Muscle of back (tissue), 11 donors: ENCODE measurements around the gene RIMBP2. TPM values are rescaled to one million over a fixed set of nuclear protein-coding genes. Genes with fewer than 3 reads are reported as not detected.
A peak's percentile ranks its signal among the peaks of the same experiment; 100 is the strongest.

Source experiments
- DNase-seq, 3 donors: peaks; one replicate each; pipeline versions ENCODE4 v3.0.0 to v3.0.0-alpha.2; 2013
- polyA plus RNA-seq, 10 donors: library from polyadenylated mRNA; unstranded; fragments of 120-200 nt; gene quantifications; one replicate each; pipeline ENCODE4 v1.2.1, GENCODE V29; 2013; ENCODE audit not compliant: insufficient read length in 10 of 10

The RIMBP2 gene
- polyA plus RNA-seq, 10 donors: 0.62 to 2.1 (median 1.2) TPM

DNA sequence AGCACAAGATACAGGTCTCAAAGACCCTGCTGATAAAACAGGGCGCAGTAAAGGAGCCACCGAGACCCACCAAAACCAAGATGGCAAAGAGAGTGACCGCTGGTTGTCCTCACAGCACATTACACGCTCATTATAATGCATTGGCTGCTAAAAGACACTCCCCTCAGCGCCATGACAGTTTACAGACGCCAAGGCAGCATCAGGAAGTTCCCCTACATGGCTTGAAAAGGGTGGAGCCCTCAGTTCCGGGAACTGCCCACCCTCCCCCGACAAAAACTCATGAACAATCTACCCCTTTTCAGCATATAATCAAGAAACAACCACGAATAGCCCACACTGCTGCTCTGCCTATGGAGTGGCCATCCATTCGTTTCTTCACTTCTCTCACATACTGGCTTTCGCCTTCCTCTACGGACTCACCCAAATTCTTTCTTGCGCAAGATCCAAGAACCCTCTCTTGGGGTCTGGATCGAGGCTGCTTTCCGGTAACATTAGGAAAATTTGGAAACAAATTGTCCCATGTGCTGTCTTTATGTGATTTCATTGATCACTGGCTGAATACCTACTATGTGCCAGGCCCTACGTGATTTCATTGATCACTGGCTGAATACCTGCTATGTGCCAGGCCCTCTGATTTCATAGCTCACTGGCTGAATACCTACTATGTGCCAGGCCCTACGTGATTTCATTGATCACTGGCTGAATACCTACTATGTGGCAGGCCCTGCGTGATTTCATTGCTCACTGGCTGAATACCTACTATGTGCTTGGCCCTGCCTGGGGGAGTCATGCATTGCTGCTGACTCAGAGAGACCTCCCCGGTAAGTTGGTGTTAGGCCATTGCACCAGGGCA lies 252.1 kb downstream of the RIMBP2 start:
- no peak for DNase-seq

DNA sequence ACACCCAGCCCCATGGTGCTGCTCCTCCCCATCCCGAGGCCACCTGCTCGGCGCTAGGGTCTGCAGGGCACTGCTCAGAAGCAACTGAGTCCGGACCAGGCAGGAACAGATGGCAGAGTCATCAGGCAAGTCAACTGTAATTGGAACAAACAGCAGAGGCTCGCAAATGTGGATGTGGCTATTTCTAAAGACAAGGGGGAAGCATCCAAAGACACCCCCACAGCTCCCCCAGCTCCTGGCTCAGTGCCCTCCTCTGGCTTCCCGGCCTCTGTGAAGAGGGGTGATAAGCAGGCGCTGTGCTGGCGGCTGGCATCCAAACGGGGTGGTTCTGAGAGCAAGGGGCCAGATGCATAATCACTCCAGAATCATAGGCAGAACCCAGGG lies 252.8 kb downstream of the RIMBP2 start:
- no peak for DNase-seq

DNA sequence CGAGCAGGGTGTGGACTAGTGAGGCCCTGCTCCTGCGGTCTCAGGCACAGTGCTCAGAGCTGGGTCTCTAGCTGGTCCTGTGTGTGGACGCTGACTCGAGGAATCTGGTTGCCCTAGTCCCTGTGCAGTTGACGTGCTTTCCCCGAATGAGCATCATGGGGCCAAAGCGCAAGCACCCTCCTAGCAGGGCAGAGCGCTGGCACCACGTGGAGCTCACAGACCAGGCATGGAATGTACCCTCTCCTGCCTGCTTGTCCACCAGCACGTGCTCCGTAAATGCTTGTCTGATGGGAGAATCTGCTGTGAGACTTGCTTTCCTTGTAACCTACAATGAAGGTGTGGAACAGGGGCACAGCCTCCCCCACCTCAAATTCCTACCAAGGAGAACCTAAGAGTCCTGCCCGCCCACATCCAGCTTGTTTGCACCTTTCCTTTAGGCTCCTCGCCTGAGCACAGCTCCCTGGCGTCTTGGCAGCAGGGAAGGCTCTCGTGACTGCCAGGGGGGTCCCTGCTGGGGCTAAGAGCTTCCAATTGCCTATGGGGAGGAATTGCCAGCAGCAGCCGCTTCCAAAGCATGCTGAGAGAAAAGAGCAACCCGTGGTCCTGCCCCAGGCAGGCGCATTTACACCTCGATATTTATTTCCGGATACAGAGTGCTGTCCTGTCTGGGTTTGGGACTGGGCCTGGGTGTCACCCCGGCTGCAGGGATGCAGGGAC lies 253.4 kb downstream of the RIMBP2 start:
- no peak for DNase-seq

- no peak for DNase-seq
These were observed 254.1 kb downstream of the RIMBP2 start for GRCh38 chr12:130461839-130462557.

DNA sequence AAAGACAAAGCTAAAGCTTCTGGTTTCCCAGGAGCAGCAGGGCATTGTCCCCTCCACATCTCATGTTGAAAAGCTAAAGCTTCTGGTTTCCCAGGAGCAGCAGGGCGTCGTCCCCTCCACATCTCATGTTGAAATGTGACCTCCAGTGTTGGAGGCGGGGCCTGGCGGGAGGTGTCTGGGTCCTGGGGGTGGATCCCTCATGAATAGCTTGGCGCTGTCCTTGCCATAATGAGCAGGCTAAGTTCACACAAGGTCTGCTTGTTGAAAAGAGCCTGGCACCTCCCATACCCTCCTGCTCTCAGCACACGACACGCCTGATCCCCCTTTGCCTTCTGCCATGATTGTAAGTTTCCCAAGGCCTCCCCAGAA lies 254.7 kb downstream of the RIMBP2 start:
- DNase-seq: no peak

- DNase-seq: no peak
These were observed 255.3 kb downstream of the RIMBP2 start for GRCh38 chr12:130460611-130461446.

DNA sequence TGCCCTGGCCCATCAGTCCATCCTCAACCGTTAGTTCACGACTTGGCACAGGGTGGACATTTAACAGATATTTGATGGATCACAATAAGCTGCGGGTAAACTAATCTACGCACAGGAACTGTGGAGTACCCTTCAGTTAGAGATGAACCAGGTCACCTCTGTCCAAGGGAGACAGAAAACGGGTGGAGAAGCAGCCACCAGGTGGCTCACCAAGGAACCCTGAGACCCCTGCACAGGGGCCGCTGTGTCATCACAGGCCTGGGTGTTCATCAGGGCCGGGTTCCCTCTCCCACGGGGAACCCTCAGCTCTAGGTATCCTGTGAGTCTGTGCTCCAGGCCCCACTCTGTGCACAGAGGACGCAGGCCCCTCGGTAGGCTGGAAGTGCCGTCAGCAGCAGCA lies 256.2 kb downstream of the RIMBP2 start:
- no peak for DNase-seq

DNA sequence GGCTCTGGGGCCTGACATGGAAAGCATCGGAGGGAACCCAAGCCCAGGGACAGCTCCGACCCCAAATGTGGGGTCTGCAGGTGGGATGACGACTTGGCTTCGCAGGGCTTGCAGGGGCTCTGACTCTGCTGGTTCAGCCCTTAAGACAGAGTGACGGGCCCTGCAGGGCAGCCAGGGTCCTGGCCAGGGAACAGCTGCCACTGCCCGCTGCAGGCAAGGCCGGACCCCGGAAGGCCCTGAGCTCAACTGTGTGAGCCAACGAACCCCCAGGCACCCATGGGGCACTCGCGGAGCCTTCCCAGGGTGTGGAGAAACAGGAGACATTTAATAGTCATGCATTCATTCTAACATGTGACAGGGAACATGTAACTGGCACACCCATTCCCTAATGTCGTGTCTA lies 257.8 kb downstream of the RIMBP2 start:
- no peak for DNase-seq

DNA sequence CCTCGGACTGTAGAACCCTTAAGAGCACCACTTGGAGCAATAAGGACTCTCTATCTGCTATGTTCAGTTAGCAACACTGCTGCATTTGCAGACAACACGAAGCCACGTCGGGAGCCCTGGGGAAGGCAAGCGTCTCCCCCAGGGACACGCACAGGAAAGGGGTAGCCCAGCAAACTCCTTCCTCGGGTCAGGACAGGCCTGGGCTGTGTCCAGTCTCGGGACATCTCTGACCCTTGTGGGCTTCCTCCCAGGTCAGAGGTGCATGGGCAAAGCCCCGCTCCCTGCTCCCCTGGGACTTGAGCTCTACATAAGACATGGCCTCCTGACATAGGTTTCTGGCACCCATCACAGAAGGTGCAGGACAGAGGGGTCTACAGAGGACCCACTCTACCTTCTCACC lies 258.9 kb downstream of the RIMBP2 start:
- no peak for DNase-seq

GRCh38 chr12:130456375-130457199 lies 259.5 kb downstream of the RIMBP2 start:
- peak in 1 of 3 donors; percentile 30 for DNase-seq

DNA sequence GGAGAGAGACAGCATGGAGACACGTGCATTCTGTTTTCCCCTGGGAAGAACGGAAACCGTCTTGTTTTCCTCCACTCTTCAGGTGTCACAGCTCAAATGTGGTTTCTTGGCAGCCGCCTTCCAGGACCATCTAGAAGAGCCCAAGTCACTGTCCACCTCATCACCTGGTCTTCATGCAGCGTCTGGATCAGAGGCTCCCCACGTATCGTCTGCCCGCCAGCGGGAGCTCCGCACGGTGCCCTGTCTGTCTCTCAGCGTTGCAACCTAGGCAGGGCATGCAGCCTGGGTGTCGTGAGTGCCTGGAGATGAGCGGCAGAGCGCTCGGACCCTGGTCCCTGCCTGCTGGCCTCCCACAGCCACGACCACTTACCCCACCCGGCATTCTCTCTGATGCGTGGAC lies 260.9 kb downstream of the RIMBP2 start:
- no peak for DNase-seq

GRCh38 chr12:130454296-130454695 lies 261.8 kb downstream of the RIMBP2 start:
- DNase-seq: no peak

- no peak for DNase-seq
These were observed 263.6 kb downstream of the RIMBP2 start for GRCh38 chr12:130452546-130452945.

GRCh38 chr12:130451001-130451930 lies 264.8 kb downstream of the RIMBP2 start:
- DNase-seq: no peak

- DNase-seq: no peak
These were observed 266.8 kb downstream of the RIMBP2 start for GRCh38 chr12:130449291-130449690.

GRCh38 chr12:130448044-130448821 lies 267.9 kb downstream of the RIMBP2 start:
- DNase-seq: no peak

DNA sequence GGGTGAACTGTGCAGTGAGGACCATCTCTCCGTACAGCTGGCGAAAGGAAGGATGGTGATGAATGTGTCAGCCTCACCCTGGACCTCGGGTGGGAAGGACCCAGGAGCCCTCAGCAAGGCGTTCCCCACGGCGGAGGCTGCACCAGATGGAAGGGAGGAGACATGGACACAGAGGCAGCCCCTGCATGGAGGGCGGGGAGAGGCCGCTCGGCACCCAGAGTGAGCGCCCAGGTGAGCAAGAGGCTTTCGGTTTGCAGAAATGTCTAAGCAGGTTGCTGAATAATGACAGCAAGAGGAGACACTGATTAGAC lies 268.5 kb downstream of the RIMBP2 start:
- no peak for DNase-seq

- DNase-seq: no peak
These were observed 269.0 kb downstream of the RIMBP2 start for GRCh38 chr12:130446846-130447654.
